Cerebellar cortex (tissue), 1 donor: ENCODE measurements around the gene ATP11A.

ENCODE experiments used
- DNase-seq: peaks from one replicate; pipeline ENCODE4 v3.0.0-alpha.2; 2015; ENCODE audit warnings: low spot score

Gene ATP11A

GRCh38 chr13:112894673-112895481, 205.0 kb downstream of the ATP11A start:
- no peak for DNase-seq

GRCh38 chr13:112895521-112896465, 206.0 kb downstream of the ATP11A start:
- DNase-seq, result no peak

- DNase-seq, result no peak
These were observed 207.1 kb downstream of the ATP11A start for GRCh38 chr13:112896736-112897602.

GRCh38 chr13:112897603-112897955, 207.7 kb downstream of the ATP11A start:
- DNase-seq, result no peak

- DNase-seq, result no peak
These were observed 208.2 kb downstream of the ATP11A start for GRCh38 chr13:112897956-112898620.

GRCh38 chr13:112898621-112899280, 208.9 kb downstream of the ATP11A start:
- no peak for DNase-seq

- DNase-seq, result no peak
These were observed 209.7 kb downstream of the ATP11A start for GRCh38 chr13:112899281-112900225.

GRCh38 chr13:112900226-112900600, 210.4 kb downstream of the ATP11A start:
- no peak for DNase-seq

- DNase-seq, result no peak
These were observed 210.9 kb downstream of the ATP11A start for GRCh38 chr13:112900691-112901091.

GRCh38 chr13:112902101-112902651, 212.3 kb downstream of the ATP11A start:
- DNase-seq, result no peak

- DNase-seq, result no peak
These were observed 212.8 kb downstream of the ATP11A start for GRCh38 chr13:112902669-112903068.

GRCh38 chr13:112903071-112903577, 213.3 kb downstream of the ATP11A start:
- DNase-seq, result no peak

GRCh38 chr13:112903606-112904195, 213.9 kb downstream of the ATP11A start:
- no peak for DNase-seq

- no peak for DNase-seq
These were observed 214.7 kb downstream of the ATP11A start for GRCh38 chr13:112904436-112904960.

- no peak for DNase-seq
These were observed 215.2 kb downstream of the ATP11A start for GRCh38 chr13:112905086-112905485.

- DNase-seq, result no peak
These were observed 215.8 kb downstream of the ATP11A start for GRCh38 chr13:112905619-112905989.

- DNase-seq, result no peak
These were observed 216.3 kb downstream of the ATP11A start for GRCh38 chr13:112905990-112906641.

GRCh38 chr13:112907286-112907685, 217.4 kb downstream of the ATP11A start:
- no peak for DNase-seq
